ENCODE data around the gene STYXL2.

- TF ChIP-seq CTCF (IDR thresholded peaks at IDR 0.05; ENCODE audit: low read depth, low read length) (no peak), EZH2phosphoT487 (IDR thresholded peaks at IDR 0.05; ENCODE audit: low read depth) (no peak)
Observed at GRCh38 chr1:167081594-167082156, 12.2 kb upstream of the STYXL2 start.

Measured in OCI-LY3 (cell line).